ENCODE results near the gene TRPC1.

GRCh38 chr3:142808103-142808917 is 84.5 kb downstream of the TRPC1 start:
- TF ChIP-seq CTCF (IDR thresholded peaks at IDR 0.05) (no peak), POLR2A (IDR thresholded peaks at IDR 0.05) (no peak)

Data from esophagus squamous epithelium (tissue), 4 donors.